ENCODE data around the gene TANC1.
A peak's percentile ranks its signal among the peaks of the same experiment; 100 is the strongest.

TANC1 gene

GRCh38 chr2:159226608-159227385, 258.4 kb downstream of the TANC1 start:
- no peak for TF ChIP-seq CTCF (IDR thresholded peaks at IDR 0.05; ENCODE audit: low read depth, low read length)
- in situ Hi-C loops (cut with HindIII; ENCODE audit: low sequenced_read_pairs): no loop called here
- no peak for DNase-seq (ENCODE audit: low read depth, low spot score)
- H3K4me3 ChIP-seq (ENCODE audit: low read depth, low read length): no peak overlapping the region

GRCh38 chr2:159227467-159227866, 259.0 kb downstream of the TANC1 start:
- in situ Hi-C loops (cut with HindIII; ENCODE audit: low sequenced_read_pairs): no loop called here
- H3K4me3 ChIP-seq (ENCODE audit: low read depth, low read length): no peak overlapping the region
- no peak for TF ChIP-seq CTCF (IDR thresholded peaks at IDR 0.05; ENCODE audit: low read depth, low read length)
- no peak for DNase-seq (ENCODE audit: low read depth, low spot score)

GRCh38 chr2:159228081-159228581, 259.7 kb downstream of the TANC1 start:
- TF ChIP-seq CTCF (IDR thresholded peaks at IDR 0.05; ENCODE audit: low read depth, low read length): no peak
- DNase-seq (ENCODE audit: low read depth, low spot score): peak; percentile 66
- in situ Hi-C loops (cut with HindIII; ENCODE audit: low sequenced_read_pairs): no loop called here
- H3K4me3 ChIP-seq (ENCODE audit: low read depth, low read length): no peak overlapping the region

GRCh38 chr2:159229476-159230144, 261.2 kb downstream of the TANC1 start:
- TF ChIP-seq CTCF (IDR thresholded peaks at IDR 0.05; ENCODE audit: low read depth, low read length): no peak
- in situ Hi-C loops (cut with HindIII; ENCODE audit: low sequenced_read_pairs): no loop called here
- DNase-seq (ENCODE audit: low read depth, low spot score): no peak
- no peak overlapping the region for H3K4me3 ChIP-seq (ENCODE audit: low read depth, low read length)

GRCh38 chr2:159230145-159230877, 261.9 kb downstream of the TANC1 start:
- no peak for DNase-seq (ENCODE audit: low read depth, low spot score)
- in situ Hi-C loops (cut with HindIII; ENCODE audit: low sequenced_read_pairs): no loop called here
- no peak for TF ChIP-seq CTCF (IDR thresholded peaks at IDR 0.05; ENCODE audit: low read depth, low read length)
- H3K4me3 ChIP-seq (ENCODE audit: low read depth, low read length): no peak overlapping the region

- DNase-seq (ENCODE audit: low read depth, low spot score): no peak
- no peak for TF ChIP-seq CTCF (IDR thresholded peaks at IDR 0.05; ENCODE audit: low read depth, low read length)
- H3K4me3 ChIP-seq (ENCODE audit: low read depth, low read length): no peak overlapping the region
- in situ Hi-C loops (cut with HindIII; ENCODE audit: low sequenced_read_pairs): no loop called here
Measured at GRCh38 chr2:159232456-159233170, 264.2 kb downstream of the TANC1 start.
